ENCODE measurements around the gene RFTN1. TPM values are rescaled to one million over a fixed set of nuclear protein-coding genes. Genes with fewer than 3 reads are reported as not detected.

The RFTN1 gene
- total RNA-seq, 1 donor from 2014 or later, result 53.4 TPM

- no peaks in the 10 kb centered on the region for H3K27me3 Mint-ChIP-seq (ENCODE audit: low read depth)
- H3K36me3 Mint-ChIP-seq (ENCODE audit: low read depth), result peaks cover 8% of the 10 kb centered on the region
- H3K9me3 Mint-ChIP-seq (ENCODE audit: low read depth), result peaks cover 2% of the 10 kb centered on the region
- no peak overlapping the region for H3K27ac Mint-ChIP-seq (ENCODE audit: unreplicated experiment)
- no peak for DNase-seq (ENCODE audit: low spot score)
- peaks cover 7% of the 10 kb centered on the region for H3K4me1 Mint-ChIP-seq (ENCODE audit: low read depth)
- H3K4me3 Mint-ChIP-seq (ENCODE audit: unreplicated experiment), result no peak overlapping the region
- TF ChIP-seq CTCF (IDR thresholded peaks at IDR 0.05), result no peak
These were observed 133.1 kb downstream of the RFTN1 start for GRCh38 chr3:16380421-16380820.

- Mint-ChIP-seq H3K9me3 (ENCODE audit: low read depth) (peaks cover 2% of the 10 kb centered on the region), H3K4me3 (ENCODE audit: unreplicated experiment) (no peak overlapping the region), H3K27me3 (ENCODE audit: low read depth) (no peaks in the 10 kb centered on the region), H3K4me1 (ENCODE audit: low read depth) (peaks cover 7% of the 10 kb centered on the region), H3K27ac (ENCODE audit: unreplicated experiment) (no peak overlapping the region), H3K36me3 (ENCODE audit: low read depth) (peaks cover 8% of the 10 kb centered on the region)
- DNase-seq (ENCODE audit: low spot score), result no peak
- no peak for TF ChIP-seq CTCF (IDR thresholded peaks at IDR 0.05)
These were observed 133.7 kb downstream of the RFTN1 start for GRCh38 chr3:16379838-16380237.

GRCh38 chr3:16378920-16379319 lies 134.6 kb downstream of the RFTN1 start:
- H3K4me1 Mint-ChIP-seq (ENCODE audit: low read depth), result peaks cover 7% of the 10 kb centered on the region
- H3K36me3 Mint-ChIP-seq (ENCODE audit: low read depth), result peaks cover 10% of the 10 kb centered on the region

GRCh38 chr3:16378415-16378814 lies 135.1 kb downstream of the RFTN1 start:
- peaks cover 8% of the 10 kb centered on the region for H3K4me1 Mint-ChIP-seq (ENCODE audit: low read depth)
- DNase-seq (ENCODE audit: low spot score), result no peak
- no peak overlapping the region for H3K4me3 Mint-ChIP-seq (ENCODE audit: unreplicated experiment)

More at GRCh38 chr3:16378920-16379319, 134.6 kb downstream of the RFTN1 start:
- DNase-seq (ENCODE audit: low spot score), result no peak
- Mint-ChIP-seq H3K27ac (ENCODE audit: unreplicated experiment) (no peak overlapping the region), H3K4me3 (ENCODE audit: unreplicated experiment) (no peak overlapping the region), H3K27me3 (ENCODE audit: low read depth) (no peaks in the 10 kb centered on the region), H3K9me3 (ENCODE audit: low read depth) (peaks cover 2% of the 10 kb centered on the region)
- TF ChIP-seq CTCF (IDR thresholded peaks at IDR 0.05), result no peak

GRCh38 chr3:16377847-16378302 lies 135.6 kb downstream of the RFTN1 start:
- no peak for TF ChIP-seq CTCF (IDR thresholded peaks at IDR 0.05)
- Mint-ChIP-seq H3K9me3 (ENCODE audit: low read depth) (peaks cover 2% of the 10 kb centered on the region), H3K27ac (ENCODE audit: unreplicated experiment) (no peak overlapping the region), H3K27me3 (ENCODE audit: low read depth) (no peaks in the 10 kb centered on the region), H3K4me3 (ENCODE audit: unreplicated experiment) (no peak overlapping the region), H3K4me1 (ENCODE audit: low read depth) (peaks cover 13% of the 10 kb centered on the region), H3K36me3 (ENCODE audit: low read depth) (peaks cover 10% of the 10 kb centered on the region)
- DNase-seq (ENCODE audit: low spot score), result no peak

More at GRCh38 chr3:16378415-16378814, 135.1 kb downstream of the RFTN1 start:
- Mint-ChIP-seq H3K9me3 (ENCODE audit: low read depth) (peaks cover 2% of the 10 kb centered on the region), H3K36me3 (ENCODE audit: low read depth) (peaks cover 10% of the 10 kb centered on the region), H3K27ac (ENCODE audit: unreplicated experiment) (no peak overlapping the region), H3K27me3 (ENCODE audit: low read depth) (no peaks in the 10 kb centered on the region)
- TF ChIP-seq CTCF (IDR thresholded peaks at IDR 0.05), result no peak
